ENCODE results near the gene MYL10. TPM values are rescaled to one million over a fixed set of nuclear protein-coding genes. Genes with fewer than 3 reads are reported as not detected.

Gene MYL10
- total RNA-seq, 1 experiment from 2014 or later: not detected

GRCh38 chr7:101678658-101679057 lies 49.6 kb upstream of the MYL10 start:
- Histone ChIP-seq H3K4me2 (ENCODE audit: low read length) (no peak overlapping the region), H3K9ac (ENCODE audit: low read length) (no peak overlapping the region), H3K79me2 (ENCODE audit: insufficient read depth, low read length) (no peaks in the 10 kb centered on the region), H3K4me3 (replicated peaks in 1 of 2; ENCODE audit: low read depth in 1 of 2, low read length in 2 of 2) (no peak overlapping the region), H3K4me1 (ENCODE audit: control insufficient read depth in 1 of 2, insufficient read depth in 2 of 2, low read length in 2 of 2) (peaks cover 12 to 20% of the 10 kb centered on the region in 2 experiments), H3K27ac (ENCODE audit: low read depth, low read length) (no peak overlapping the region), H3K9me2 (ENCODE audit: insufficient read depth) (no peaks in the 10 kb centered on the region), H4K20me1 (ENCODE audit: insufficient read depth) (no peaks in the 10 kb centered on the region), H3K9me3 (ENCODE audit: control insufficient read depth in 1 of 2, insufficient read depth in 1 of 2, low read depth in 1 of 2, low read length in 2 of 2) (no peaks in the 10 kb centered on the region), H2AFZ (ENCODE audit: low read depth, low read length, poor library complexity, severe bottlenecking) (no peak overlapping the region), H3K27me3 (ENCODE audit: insufficient read depth, low read length) (no peaks in the 10 kb centered on the region), H3K36me3 (ENCODE audit: control insufficient read depth in 1 of 2, insufficient read depth in 2 of 2, low read length in 2 of 2) (no peaks in the 10 kb centered on the region)
- POLR2A ChIA-PET: no interaction called here
- RAD21 ChIA-PET (ENCODE audit: low non-redundant PET in 1 of 2, low total read pairs in 2 of 2, uncharacterized antibody in 2 of 2, unreplicated experiment in 2 of 2): no interaction called here
- TF ChIP-seq POLR2A (IDR thresholded peaks at IDR 0.05; ENCODE audit: borderline replicate concordance, extremely low read depth, insufficient read depth, insufficient read length): no peak
- TF ChIP-seq ATF3 (IDR thresholded peaks at IDR 0.05): no peak
- no peak for TF ChIP-seq CBX3 (IDR thresholded peaks at IDR 0.05; ENCODE audit: low read depth)
- no peak for TF ChIP-seq CTCF (IDR thresholded peaks at IDR 0.05 in 2 of 3, conservative IDR thresholded peaks at IDR 0.05 in 1 of 3; ENCODE audit: borderline replicate concordance in 1 of 3, insufficient read depth in 1 of 3, low read depth in 2 of 3, low read length in 2 of 3)
- TF ChIP-seq CEBPB (IDR thresholded peaks at IDR 0.05; ENCODE audit: low read depth): no peak
- TF ChIP-seq EZH2 (IDR thresholded peaks at IDR 0.05): no peak
- no peak for TF ChIP-seq TCF7L2 (IDR thresholded peaks at IDR 0.05; ENCODE audit: borderline replicate concordance, extremely low read depth, insufficient read depth, insufficient read length)
- TF ChIP-seq EGR1 (IDR thresholded peaks at IDR 0.05; ENCODE audit: low read depth): no peak
- no peak for TF ChIP-seq YY1 (IDR thresholded peaks at IDR 0.05; ENCODE audit: extremely low read depth, insufficient replicate concordance, low read depth, low read length)
- TF ChIP-seq ZBTB33 (IDR thresholded peaks at IDR 0.05; ENCODE audit: extremely low read depth, insufficient replicate concordance, low read length): no peak
- no peak for TF ChIP-seq JUND (IDR thresholded peaks at IDR 0.05)
- TF ChIP-seq MAX (IDR thresholded peaks at IDR 0.05): no peak
- CTCF ChIA-PET: no interaction called here
- ATAC-seq (no peak), DNase-seq (ENCODE audit: low read depth, low spot score) (no peak)
- intact Hi-C loops (cut with micrococcal nuclease): no loop called here
- BruUV-seq (replicated peaks): no TSS peak
